ENCODE results near the gene SAP25.
"Not testable (repeated sequence)": the region's sequence is repeated elsewhere in the genome, so short reads cannot be mapped to it uniquely, and the experiment has no call there.

Gene SAP25

GRCh38 chr7:100543586-100543985 lies 30.1 kb downstream of the SAP25 start:
- DNase-seq, result no peak
- Histone ChIP-seq H3K4me3 (ENCODE audit: low read length) (no peak overlapping the region), H3K36me3 (replicated peaks; ENCODE audit: insufficient read depth, low read length) (no peaks in the 10 kb centered on the region), H3K9me3 (replicated peaks; ENCODE audit: insufficient read depth, low read length) (no peaks in the 10 kb centered on the region), H3F3A (ENCODE audit: insufficient read depth, low read length) (peaks cover under 1% of the 10 kb centered on the region; the same call in 1 of the 2 replicates), H3K4me1 (ENCODE audit: low read length) (peaks cover 4% of the 10 kb centered on the region; the same call in 1 of the 2 replicates), H3K9ac (ENCODE audit: low read length) (no peak overlapping the region), H3K27ac (ENCODE audit: low read length) (no peak overlapping the region), H2AFZ (ENCODE audit: low read length) (no peak overlapping the region), H3K9me2 (replicated peaks; ENCODE audit: insufficient read depth, low read length) (no peaks in the 10 kb centered on the region), H4K20me1 (ENCODE audit: insufficient read depth, low read length) (no peaks in the 10 kb centered on the region), H3K79me2 (ENCODE audit: low read length) (0 out of 2 replicates have a peak, but pooled peaks cover 5% of the 10 kb centered on the region), H3K27me3 (replicated peaks; ENCODE audit: insufficient read depth, low read length) (no peaks in the 10 kb centered on the region), H3K4me2 (ENCODE audit: low read depth, low read length) (no peak overlapping the region)
- TF ChIP-seq CTCF (IDR thresholded peaks at IDR 0.05; ENCODE audit: low read length), result no peak
- TF ChIP-seq EZH2 (optimal IDR thresholded peaks at IDR 0.05; ENCODE audit: low read depth, low read length), result no peak
- TF ChIP-seq EZH2phosphoT487 (IDR thresholded peaks at IDR 0.05; ENCODE audit: low read length), result no peak

DNA sequence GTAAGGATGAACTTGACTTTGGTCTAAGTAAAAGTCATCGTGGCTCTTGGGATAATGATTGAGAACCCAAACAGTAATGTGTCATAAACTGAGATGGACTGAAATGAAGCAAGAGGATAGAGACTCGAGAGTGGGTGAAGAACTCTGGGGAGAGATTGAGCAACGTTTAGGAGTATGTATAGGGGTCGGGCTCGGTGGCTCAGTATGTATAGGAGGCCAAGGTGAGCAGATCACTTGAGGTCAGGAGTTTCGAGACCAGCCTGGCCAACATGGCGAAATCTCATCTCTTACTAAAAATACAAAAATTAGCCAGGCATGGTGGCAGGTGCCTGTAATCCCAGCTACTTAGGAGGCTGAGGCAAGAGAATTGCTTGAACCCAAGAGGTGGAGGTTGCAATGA lies 32.4 kb downstream of the SAP25 start:
- not testable (repeated sequence) for H3K4me1 ChIP-seq (ENCODE audit: low read length); H4K20me1 ChIP-seq (ENCODE audit: insufficient read depth, low read length); H3K9ac ChIP-seq (ENCODE audit: low read length); H3K4me3 ChIP-seq (ENCODE audit: low read length); H3K4me2 ChIP-seq (ENCODE audit: low read depth, low read length); H3F3A ChIP-seq (ENCODE audit: insufficient read depth, low read length); H3K9me2 ChIP-seq (replicated peaks; ENCODE audit: insufficient read depth, low read length); DNase-seq; H3K27me3 ChIP-seq (replicated peaks; ENCODE audit: insufficient read depth, low read length); H2AFZ ChIP-seq (ENCODE audit: low read length); H3K79me2 ChIP-seq (ENCODE audit: low read length); H3K36me3 ChIP-seq (replicated peaks; ENCODE audit: insufficient read depth, low read length); H3K9me3 ChIP-seq (replicated peaks; ENCODE audit: insufficient read depth, low read length); H3K27ac ChIP-seq (ENCODE audit: low read length)

DNA sequence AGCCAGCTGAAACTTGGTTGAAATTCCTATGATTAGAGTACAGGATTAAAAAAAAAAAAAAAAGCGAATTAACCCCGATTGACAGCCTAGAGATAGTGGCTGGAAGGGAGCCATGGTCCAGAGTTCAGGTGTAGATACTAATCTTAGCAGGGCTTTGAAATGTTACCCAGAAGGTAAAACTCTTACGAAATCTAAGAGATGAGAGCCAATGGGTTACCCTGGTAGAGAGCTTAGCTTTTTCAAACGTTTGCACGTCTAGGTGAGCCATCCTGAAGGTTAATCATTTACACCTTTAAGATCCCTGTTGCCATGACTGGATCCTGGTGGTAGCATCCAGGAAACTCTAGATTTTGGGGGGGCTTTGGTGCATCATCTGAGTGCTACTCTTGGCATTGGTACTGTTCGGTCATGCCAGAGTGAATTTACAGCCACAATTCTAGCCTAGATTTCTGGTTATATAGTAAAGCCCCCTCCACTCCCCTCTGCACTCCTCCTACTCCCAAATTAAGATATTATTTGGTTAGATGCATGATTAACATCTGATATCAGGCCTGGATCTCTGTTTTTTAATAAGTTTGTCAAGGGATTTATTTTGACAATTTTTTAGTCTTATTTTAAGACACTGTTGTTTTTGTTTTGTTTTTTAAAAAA lies 33.5 kb downstream of the SAP25 start:
- Histone ChIP-seq H3K4me3 (ENCODE audit: low read length) (peak overlapping the region; percentile 77), H2AFZ (ENCODE audit: low read length) (no peak overlapping the region; the same call in 1 of the 2 replicates), H4K20me1 (ENCODE audit: insufficient read depth, low read length) (no peaks in the 10 kb centered on the region), H3K4me2 (ENCODE audit: low read depth, low read length) (peak overlapping the region; percentile 80), H3K9ac (ENCODE audit: low read length) (peak overlapping the region; percentile 32; the same call in 1 of the 2 replicates), H3K9me3 (replicated peaks; ENCODE audit: insufficient read depth, low read length) (no peaks in the 10 kb centered on the region), H3K27me3 (replicated peaks; ENCODE audit: insufficient read depth, low read length) (no peaks in the 10 kb centered on the region), H3K4me1 (ENCODE audit: low read length) (peaks cover 4% of the 10 kb centered on the region; the same call in 1 of the 2 replicates), H3K9me2 (replicated peaks; ENCODE audit: insufficient read depth, low read length) (no peaks in the 10 kb centered on the region), H3K36me3 (replicated peaks; ENCODE audit: insufficient read depth, low read length) (no peaks in the 10 kb centered on the region), H3F3A (ENCODE audit: insufficient read depth, low read length) (peaks cover 5% of the 10 kb centered on the region), H3K79me2 (ENCODE audit: low read length) (0 out of 2 replicates have a peak, but pooled peaks cover 5% of the 10 kb centered on the region), H3K27ac (ENCODE audit: low read length) (no peak overlapping the region)
- no peak for TF ChIP-seq CTCF (IDR thresholded peaks at IDR 0.05; ENCODE audit: low read length)
- no peak for DNase-seq

- peak overlapping the region; percentile 55; the same call in 1 of the 2 replicates for H3K9ac ChIP-seq (ENCODE audit: low read length)
- no peaks in the 10 kb centered on the region for H3K27me3 ChIP-seq (replicated peaks; ENCODE audit: insufficient read depth, low read length)
- TF ChIP-seq EZH2phosphoT487 (IDR thresholded peaks at IDR 0.05; ENCODE audit: low read length) (no peak), EZH2 (optimal IDR thresholded peaks at IDR 0.05; ENCODE audit: low read depth, low read length) (no peak), CTCF (IDR thresholded peaks at IDR 0.05; ENCODE audit: low read length) (no peak)
- no peak overlapping the region for H3K27ac ChIP-seq (ENCODE audit: low read length)
- peaks cover 4% of the 10 kb centered on the region; the same call in 1 of the 2 replicates for H3K4me1 ChIP-seq (ENCODE audit: low read length)
- peak overlapping the region; percentile 80 for H3K4me2 ChIP-seq (ENCODE audit: low read depth, low read length)
- H3K36me3 ChIP-seq (replicated peaks; ENCODE audit: insufficient read depth, low read length), result no peaks in the 10 kb centered on the region
- H4K20me1 ChIP-seq (ENCODE audit: insufficient read depth, low read length), result no peaks in the 10 kb centered on the region
- H3K79me2 ChIP-seq (ENCODE audit: low read length), result 0 out of 2 replicates have a peak, but pooled peaks cover 5% of the 10 kb centered on the region
- H3K9me3 ChIP-seq (replicated peaks; ENCODE audit: insufficient read depth, low read length), result no peaks in the 10 kb centered on the region
- peak overlapping the region; percentile 84 for H2AFZ ChIP-seq (ENCODE audit: low read length)
- no peaks in the 10 kb centered on the region for H3K9me2 ChIP-seq (replicated peaks; ENCODE audit: insufficient read depth, low read length)
- DNase-seq, result no peak
- H3F3A ChIP-seq (ENCODE audit: insufficient read depth, low read length), result peaks cover 5% of the 10 kb centered on the region
- H3K4me3 ChIP-seq (ENCODE audit: low read length), result peak overlapping the region; percentile 77
These were observed 34.2 kb downstream of the SAP25 start for GRCh38 chr7:100539436-100540006.

All from MM.1S (cell line).